Testis (tissue), 2 donors: Measurements from ENCODE around the gene KIFAP3.

ENCODE experiments used
- POLR2A ChIP-seq: fragments of 450-650 bp; IDR thresholded peaks from one replicate; pipeline ENCODE4 v1.6.1; 2017; ENCODE audit warnings: antibody characterized with exemption, mild to moderate bottlenecking, moderate library complexity
- TF ChIP-seq, protein P1 (sequence below), 3 experiments: fragments of 450-650 bp in 2 of 3; fragments of 200-600 bp in 1 of 3; sonication (generic) in 1 of 3; IDR thresholded peaks; one replicate each; pipeline ENCODE4 v1.5.1; 2016 to 2019; ENCODE audit warnings: antibody characterized with exemption in 3 of 3, mild to moderate bottlenecking in 2 of 3, moderate library complexity in 1 of 3

GRCh38 chr1:169899519-169900217 lies 174.8 kb downstream of the KIFAP3 start:
- TF ChIP-seq, protein P1, sequence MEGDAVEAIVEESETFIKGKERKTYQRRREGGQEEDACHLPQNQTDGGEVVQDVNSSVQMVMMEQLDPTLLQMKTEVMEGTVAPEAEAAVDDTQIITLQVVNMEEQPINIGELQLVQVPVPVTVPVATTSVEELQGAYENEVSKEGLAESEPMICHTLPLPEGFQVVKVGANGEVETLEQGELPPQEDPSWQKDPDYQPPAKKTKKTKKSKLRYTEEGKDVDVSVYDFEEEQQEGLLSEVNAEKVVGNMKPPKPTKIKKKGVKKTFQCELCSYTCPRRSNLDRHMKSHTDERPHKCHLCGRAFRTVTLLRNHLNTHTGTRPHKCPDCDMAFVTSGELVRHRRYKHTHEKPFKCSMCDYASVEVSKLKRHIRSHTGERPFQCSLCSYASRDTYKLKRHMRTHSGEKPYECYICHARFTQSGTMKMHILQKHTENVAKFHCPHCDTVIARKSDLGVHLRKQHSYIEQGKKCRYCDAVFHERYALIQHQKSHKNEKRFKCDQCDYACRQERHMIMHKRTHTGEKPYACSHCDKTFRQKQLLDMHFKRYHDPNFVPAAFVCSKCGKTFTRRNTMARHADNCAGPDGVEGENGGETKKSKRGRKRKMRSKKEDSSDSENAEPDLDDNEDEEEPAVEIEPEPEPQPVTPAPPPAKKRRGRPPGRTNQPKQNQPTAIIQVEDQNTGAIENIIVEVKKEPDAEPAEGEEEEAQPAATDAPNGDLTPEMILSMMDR (IDR thresholded peaks at IDR 0.05): no peak
- TF ChIP-seq POLR2A: no peak
